Neural progenitor cell (in vitro differentiated cells): Measurements from ENCODE around the gene ATP8B4.

Experiments
- EZH2 ChIP-seq: fragments of 200-600 bp; sonication (generic); IDR thresholded peaks from 2 replicates; pipeline ENCODE4 v1.6.1; 2017; ENCODE audit warnings: antibody characterized with exemption, mild to moderate bottlenecking, moderate library complexity
- EZH2phosphoT487 ChIP-seq: fragments of 200-600 bp; sonication (generic); IDR thresholded peaks from 2 replicates; pipeline ENCODE4 v1.6.1; 2017; ENCODE audit warnings: antibody characterized with exemption
- TF ChIP-seq, protein P1 (sequence below): fragments of 200-600 bp; sonication (generic); IDR thresholded peaks from 2 replicates; pipeline ENCODE4 v1.5.1; 2017; ENCODE audit warnings: antibody characterized with exemption, mild to moderate bottlenecking

DNA sequence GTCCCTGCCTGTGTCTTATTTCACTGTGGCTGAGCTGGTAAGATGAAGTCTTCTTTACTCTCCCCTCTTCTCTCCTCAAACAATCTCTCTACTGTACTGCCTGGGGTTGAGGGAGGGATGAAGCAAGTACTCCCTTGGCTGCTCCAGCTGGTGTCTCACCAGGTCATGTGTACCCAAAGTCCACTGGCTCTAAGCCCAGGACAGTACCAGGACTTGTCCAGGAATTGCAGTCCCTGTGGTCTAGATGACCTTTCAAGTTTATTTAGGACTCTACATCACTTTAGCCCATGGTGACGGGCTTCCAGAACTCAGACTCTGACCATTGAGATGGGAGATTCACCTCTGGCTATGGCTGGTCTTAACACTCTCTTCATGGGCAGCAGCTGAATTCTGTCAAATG is 45.4 kb upstream of the ATP8B4 start:
- TF ChIP-seq, protein P1, sequence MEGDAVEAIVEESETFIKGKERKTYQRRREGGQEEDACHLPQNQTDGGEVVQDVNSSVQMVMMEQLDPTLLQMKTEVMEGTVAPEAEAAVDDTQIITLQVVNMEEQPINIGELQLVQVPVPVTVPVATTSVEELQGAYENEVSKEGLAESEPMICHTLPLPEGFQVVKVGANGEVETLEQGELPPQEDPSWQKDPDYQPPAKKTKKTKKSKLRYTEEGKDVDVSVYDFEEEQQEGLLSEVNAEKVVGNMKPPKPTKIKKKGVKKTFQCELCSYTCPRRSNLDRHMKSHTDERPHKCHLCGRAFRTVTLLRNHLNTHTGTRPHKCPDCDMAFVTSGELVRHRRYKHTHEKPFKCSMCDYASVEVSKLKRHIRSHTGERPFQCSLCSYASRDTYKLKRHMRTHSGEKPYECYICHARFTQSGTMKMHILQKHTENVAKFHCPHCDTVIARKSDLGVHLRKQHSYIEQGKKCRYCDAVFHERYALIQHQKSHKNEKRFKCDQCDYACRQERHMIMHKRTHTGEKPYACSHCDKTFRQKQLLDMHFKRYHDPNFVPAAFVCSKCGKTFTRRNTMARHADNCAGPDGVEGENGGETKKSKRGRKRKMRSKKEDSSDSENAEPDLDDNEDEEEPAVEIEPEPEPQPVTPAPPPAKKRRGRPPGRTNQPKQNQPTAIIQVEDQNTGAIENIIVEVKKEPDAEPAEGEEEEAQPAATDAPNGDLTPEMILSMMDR: no peak
- TF ChIP-seq EZH2phosphoT487 (no peak), EZH2 (no peak)
